H1 (cell line): ENCODE data around the gene ANKRD31. TPM values are rescaled to one million over a fixed set of nuclear protein-coding genes. Genes with fewer than 3 reads are reported as not detected.

Experiments used
- CTCF ChIA-PET: fragments of 300-600 bp; sonication (Branson Sonifier 250); formaldehyde crosslinking; loops from one replicate; lab custom pipeline; 2021; ENCODE audit not compliant: partially characterized antibody; lab: Charles Lee
- POLR2A ChIA-PET: fragments of 300-600 bp; sonication (Branson Sonifier 250); formaldehyde crosslinking; loops from one replicate; lab custom pipeline; 2021; ENCODE audit warnings: inconsistent platforms; ENCODE audit not compliant: partially characterized antibody; lab: Charles Lee
- DNase-seq, 2 experiments: peaks; one replicate each; pipeline versions ENCODE4 v3.0.0 to v3.0.0-alpha.2; 2010 to 2022; ENCODE audit warnings: low spot score in 2 of 2, low read depth in 1 of 2, mixed read lengths in 1 of 2
- FAIRE-seq: peaks from 2 replicates; lab custom pipeline; 2011; peaks lifted over from hg19 to GRCh38; lab: Jason Lieb, UNC
- H2AFZ ChIP-seq: 2 replicates; pipeline ENCODE4 v1.8.1; 2012; ENCODE audit warnings: low read length, inconsistent platforms
- H2AK5ac ChIP-seq: 2 replicates; pipeline ENCODE4 v1.6.1; 2013; ENCODE audit warnings: low read depth, low read length
- H2BK120ac ChIP-seq: replicated peaks from 2 replicates; pipeline ENCODE3; 2013; ENCODE audit warnings: low read depth, low read length, inconsistent platforms
- H2BK12ac ChIP-seq: 2 replicates; pipeline ENCODE4 v1.6.1; 2013; ENCODE audit warnings: low read depth, low read length
- H2BK15ac ChIP-seq: 2 replicates; pipeline ENCODE4 v1.6.1; 2013; ENCODE audit warnings: low read length
- H2BK20ac ChIP-seq: 2 replicates; pipeline ENCODE4 v1.6.1; 2013; ENCODE audit warnings: low read length
- H2BK5ac ChIP-seq: 2 replicates; pipeline ENCODE4 v1.6.1; 2013; ENCODE audit warnings: low read depth, low read length
- H3K14ac ChIP-seq: 2 replicates; pipeline ENCODE4 v1.6.1; 2013; ENCODE audit warnings: inconsistent platforms; ENCODE audit not compliant: insufficient read length
- H3K18ac ChIP-seq: 2 replicates; pipeline ENCODE4 v1.6.1; 2013; ENCODE audit warnings: low read length; ENCODE audit errors: extremely low read depth
- H3K23ac ChIP-seq: 2 replicates; pipeline ENCODE4 v1.6.1; 2013; ENCODE audit warnings: inconsistent platforms; ENCODE audit not compliant: insufficient read length
- H3K23me2 ChIP-seq: 2 replicates; pipeline ENCODE4 v1.6.1; 2013; ENCODE audit warnings: low read depth, low read length
- H3K27ac ChIP-seq: 2 replicates; pipeline ENCODE4 v1.6.1; 2011; ENCODE audit warnings: low read depth, low read length, inconsistent platforms
- H3K27me3 ChIP-seq, 4 experiments: replicated peaks in 1 of 4; 1 replicate in 1 of 4; 2 replicates in 3 of 4; pipeline versions ENCODE4 v1.6.1 to v1.8.1; 2011 to 2013; ENCODE audit warnings: low read length in 3 of 4, mild to moderate bottlenecking in 3 of 4, inconsistent platforms in 2 of 4, mixed read lengths in 2 of 4, moderate library complexity in 1 of 4; ENCODE audit not compliant: control insufficient read depth in 3 of 4, insufficient read depth in 3 of 4; ENCODE audit errors: extremely low read depth in 1 of 4
- H3K36me3 ChIP-seq, 4 experiments: 2 replicates each; pipeline versions ENCODE4 v1.6.1 to v1.8.1; 2011 to 2013; ENCODE audit warnings: mild to moderate bottlenecking in 4 of 4, low read length in 3 of 4, moderate library complexity in 2 of 4, control low read depth in 1 of 4, inconsistent platforms in 1 of 4; ENCODE audit not compliant: insufficient read depth in 4 of 4, control insufficient read depth in 2 of 4
- H3K4ac ChIP-seq: replicated peaks from 2 replicates; pipeline ENCODE3; 2013; ENCODE audit warnings: low read length, low read depth, mixed read lengths, inconsistent platforms; ENCODE audit not compliant: insufficient read length
- H3K4me1 ChIP-seq, 4 experiments: replicated peaks in 1 of 4; 1 replicate in 1 of 4; 2 replicates in 3 of 4; pipeline versions ENCODE4 v1.6.1 to v1.8.1; 2011 to 2013; ENCODE audit warnings: low read length in 3 of 4, inconsistent platforms in 2 of 4, mixed read lengths in 1 of 4; ENCODE audit not compliant: insufficient read depth in 4 of 4, control insufficient read depth in 3 of 4
- H3K4me2 ChIP-seq, 2 experiments: 2 replicates each; pipeline versions ENCODE4 v1.6.1 to v1.8.1; 2011 to 2013; ENCODE audit warnings: low read depth in 2 of 2, low read length in 2 of 2, control low read depth in 1 of 2, inconsistent platforms in 1 of 2, mild to moderate bottlenecking in 1 of 2; ENCODE audit not compliant: insufficient read depth in 1 of 2
- H3K4me3 ChIP-seq, 4 experiments: fragments of 200-600, 300-600 bp in 1 of 4; sonication (generic), shearing (Covaris generic), sonication (Bioruptor Twin) in 1 of 4; 2 replicates each; pipeline versions ENCODE4 v1.5.1 to v1.8.1; 2011 to 2016; ENCODE audit warnings: low read length in 4 of 4, low read depth in 3 of 4, control low read depth in 2 of 4, inconsistent platforms in 2 of 4, mild to moderate bottlenecking in 2 of 4, mixed read lengths in 1 of 4, moderate library complexity in 1 of 4; ENCODE audit not compliant: insufficient read depth in 2 of 4; ENCODE audit errors: extremely low read depth in 1 of 4
- H3K56ac ChIP-seq: replicated peaks from 2 replicates; pipeline ENCODE3; 2013; ENCODE audit warnings: low read depth, mild to moderate bottlenecking, mixed read lengths, low read length, inconsistent platforms; ENCODE audit not compliant: insufficient read length
- H3K79me1 ChIP-seq: 2 replicates; pipeline ENCODE4 v1.6.1; 2013; ENCODE audit warnings: low read depth, low read length, control low read depth
- H3K79me2 ChIP-seq, 2 experiments: 2 replicates each; pipeline versions ENCODE4 v1.6.1 to v1.8.1; 2012 to 2013; ENCODE audit warnings: low read length in 2 of 2, mild to moderate bottlenecking in 2 of 2, inconsistent platforms in 1 of 2; ENCODE audit not compliant: insufficient read depth in 2 of 2, control insufficient read depth in 1 of 2
- H3K9ac ChIP-seq, 4 experiments: replicated peaks in 1 of 4; 1 replicate in 1 of 4; 2 replicates in 3 of 4; pipeline versions ENCODE4 v1.6.1 to v1.8.1; 2011 to 2013; ENCODE audit warnings: low read depth in 3 of 4, low read length in 3 of 4, control low read depth in 2 of 4, mild to moderate bottlenecking in 2 of 4, moderate library complexity in 2 of 4, inconsistent platforms in 1 of 4; ENCODE audit errors: extremely low read depth in 1 of 4
- H3K9me3 ChIP-seq, 2 experiments: 2 replicates each; pipeline versions ENCODE4 v1.6.1 to v1.8.1; 2012 to 2013; ENCODE audit warnings: mild to moderate bottlenecking in 2 of 2, moderate library complexity in 2 of 2, control low read depth in 1 of 2, inconsistent platforms in 1 of 2, low read depth in 1 of 2, low read length in 1 of 2, mixed read lengths in 1 of 2; ENCODE audit not compliant: insufficient read depth in 2 of 2
- H4K20me1 ChIP-seq, 2 experiments: replicated peaks in 1 of 2; 2 replicates each; pipeline versions ENCODE3 to v1.8.1; 2011 to 2013; ENCODE audit warnings: inconsistent platforms in 2 of 2, low read length in 2 of 2, mild to moderate bottlenecking in 1 of 2; ENCODE audit not compliant: insufficient read depth in 2 of 2, control insufficient read depth in 1 of 2
- H4K5ac ChIP-seq: 2 replicates; pipeline ENCODE4 v1.6.1; 2013; ENCODE audit warnings: low read length, low read depth, mixed read lengths, inconsistent platforms; ENCODE audit not compliant: insufficient read length
- H4K8ac ChIP-seq: 2 replicates; pipeline ENCODE4 v1.8.0; 2013; ENCODE audit warnings: mild to moderate bottlenecking, moderate library complexity, low read length, inconsistent platforms; ENCODE audit not compliant: insufficient read depth; ENCODE audit errors: extremely low read depth
- H4K91ac ChIP-seq: replicated peaks from 2 replicates; pipeline ENCODE3; 2013; ENCODE audit warnings: low read length, mixed read lengths, inconsistent platforms; ENCODE audit not compliant: insufficient read length
- CEBPB ChIP-seq: IDR thresholded peaks from 2 replicates; pipeline ENCODE4 v1.6.1; 2012; ENCODE audit warnings: low read depth, low read length
- CTCF ChIP-seq, 3 experiments: IDR thresholded peaks; 1 replicate in 2 of 3; 2 replicates in 1 of 3; pipeline versions ENCODE4 v1.5.1 to v1.6.1; 2011; ENCODE audit warnings: low read length in 3 of 3, mild to moderate bottlenecking in 3 of 3, inconsistent platforms in 2 of 3, low read depth in 1 of 3, moderate library complexity in 1 of 3; ENCODE audit not compliant: insufficient read depth in 1 of 3; ENCODE audit errors: control extremely low read depth in 1 of 3
- EP300 ChIP-seq, 2 experiments: IDR thresholded peaks; 1 replicate in 1 of 2; 2 replicates in 1 of 2; pipeline ENCODE4 v1.6.1; 2011 to 2012; ENCODE audit warnings: low read depth in 2 of 2, low read length in 2 of 2, mild to moderate bottlenecking in 2 of 2, borderline replicate concordance in 1 of 2, inconsistent platforms in 1 of 2, moderate library complexity in 1 of 2
- GTF2F1 ChIP-seq: IDR thresholded peaks from 2 replicates; pipeline ENCODE4 v1.6.1; 2012; ENCODE audit warnings: low read depth, low read length, improper control_type of control experiment, borderline replicate concordance
- POU5F1 ChIP-seq: IDR thresholded peaks from 2 replicates; pipeline ENCODE4 v1.6.1; 2011; ENCODE audit warnings: low read depth, mild to moderate bottlenecking, low read length, moderate library complexity
- RXRA ChIP-seq: IDR thresholded peaks from 2 replicates; pipeline ENCODE4 v1.6.1; 2011; ENCODE audit warnings: low read depth, mild to moderate bottlenecking, low read length, moderate library complexity; ENCODE audit not compliant: insufficient read depth
- SP2 ChIP-seq: IDR thresholded peaks from 2 replicates; pipeline ENCODE4 v1.6.1; 2012; ENCODE audit warnings: mild to moderate bottlenecking, low read length, inconsistent platforms
- TAF1 ChIP-seq: IDR thresholded peaks from 2 replicates; pipeline ENCODE4 v1.6.1; 2011; ENCODE audit warnings: mild to moderate bottlenecking, low read depth, low read length
- USF2 ChIP-seq: IDR thresholded peaks from 2 replicates; pipeline ENCODE4 v1.6.1; 2011; ENCODE audit warnings: low read length, improper control_type of control experiment
- YY1 ChIP-seq: IDR thresholded peaks from 2 replicates; pipeline ENCODE4 v1.6.1; 2011; ENCODE audit warnings: low read depth, mild to moderate bottlenecking, low read length
- ZNF274 ChIP-seq: IDR thresholded peaks from 2 replicates; pipeline ENCODE4 v1.7.0; 2012; ENCODE audit warnings: low read length, borderline replicate concordance; ENCODE audit errors: extremely low read depth
- WGBS, 2 experiments: shearing (Covaris generic) in 1 of 2; methylation state at CpG; one replicate each; pipeline versions ENCODE4 v1.1.6 to v1.1.7; 2013 to 2015; ENCODE audit warnings: low lambda C conversion rate in 2 of 2, mixed read lengths in 2 of 2, inconsistent platforms in 1 of 2, low coverage in 1 of 2, missing lambda C conversion rate in 1 of 2; ENCODE audit not compliant: insufficient replicate concordance in 2 of 2, insufficient coverage in 1 of 2, insufficient read length in 1 of 2; ENCODE audit errors: extremely low coverage in 1 of 2, missing lambda C conversion rate in 1 of 2; 5-methylcytosine and 5-hydroxymethylcytosine counted together
- polyA plus RNA-seq, 7 experiments: library from polyadenylated mRNA; depleted of rRNA in 3 of 7; stranded (reverse) in 5 of 7; unstranded in 2 of 7; fragments of >200 nt in 5 of 7; fragments of 200-250 nt in 2 of 7; gene quantifications; 1 replicate in 5 of 7; 2 replicates in 1 of 7; 4 replicates in 1 of 7; pipeline versions ENCODE4 v1.2.1 to v1.2.3, GENCODE V29; 2011 to 2013; ENCODE audit warnings: missing spikeins in 2 of 7, mixed read lengths in 2 of 7
- total RNA-seq: library from RNA; stranded (reverse); fragmentation: NEBNext Ultra II Directional; extraction: Animal tissue kit (Norgen Biotek cat#: 25700); gene quantifications from 2 replicates; pipeline ENCODE4 v1.2.1, GENCODE V29; 2021

The ANKRD31 gene
- total and polyA plus RNA-seq, 2 of the 8 experiments (the other 6 are each of a cell fraction or from before 2014, with no cell fraction given), result 0.05 to 0.06 TPM

- ChIA-PET CTCF (interaction anchor here (1.0 kb wide), 1 partner anchor 39 kb away, joined by 3 read pairs; no protein-coding TSS in a partner anchor), POLR2A (no interaction called here)
- H3K4ac ChIP-seq, result no peak overlapping the region
- no peak overlapping the region for H4K5ac ChIP-seq
- H2BK20ac ChIP-seq, result no peak overlapping the region
- H3K4me1 ChIP-seq, result no peaks in the 10 kb centered on the region
- no peak overlapping the region for H3K4me3 ChIP-seq
- no peak overlapping the region for H3K4me2 ChIP-seq
- peaks cover 0 to 1% (median 0%) of the 10 kb centered on the region in 4 experiments; a peak in 1 of 7 replicates for H3K27me3 ChIP-seq
- H2BK120ac ChIP-seq, result no peak overlapping the region
- H4K20me1 ChIP-seq, result no peaks in the 10 kb centered on the region
- H3K79me1 ChIP-seq, result no peaks in the 10 kb centered on the region
- no peaks in the 10 kb centered on the region for H3K36me3 ChIP-seq
- 100% methylated on average over 1 of the region's 1 CpG; no CpG with 5 or more reads in 1 of the 2 experiments for WGBS, 2 experiments
- no peak overlapping the region for H3K56ac ChIP-seq
- no peak overlapping the region for H2BK15ac ChIP-seq
- H2AK5ac ChIP-seq, result no peak overlapping the region
- H2BK5ac ChIP-seq, result no peak overlapping the region
- H3K14ac ChIP-seq, result no peak overlapping the region
- FAIRE-seq, result no peak
- H3K18ac ChIP-seq, result no peak overlapping the region
- no peak overlapping the region for H2AFZ ChIP-seq
- H2BK12ac ChIP-seq, result no peak overlapping the region
- H3K9me3 ChIP-seq, result no peaks in the 10 kb centered on the region
- no peak overlapping the region for H3K27ac ChIP-seq
- H4K8ac ChIP-seq, result no peak overlapping the region
- H3K79me2 ChIP-seq, result no peaks in the 10 kb centered on the region
- no peaks in the 10 kb centered on the region; the same call in 1 of the 2 replicates for H3K23me2 ChIP-seq
- DNase-seq, result no peak
- H3K9ac ChIP-seq, result no peak overlapping the region
- H3K23ac ChIP-seq, result no peak overlapping the region
- H4K91ac ChIP-seq, result no peak overlapping the region
- no peak for TF ChIP-seq RXRA
- no peak for TF ChIP-seq TAF1
- no peak for TF ChIP-seq YY1
- no peak for TF ChIP-seq ZNF274
- TF ChIP-seq SP2, result no peak
- TF ChIP-seq GTF2F1, result no peak
- TF ChIP-seq EP300 (IDR thresholded peaks at IDR 0.05; ENCODE audit: borderline replicate concordance in 1 of 2, low read depth in 2 of 2, low read length in 2 of 2), result no peak
- no peak for TF ChIP-seq CTCF (IDR thresholded peaks at IDR 0.05; ENCODE audit: control extremely low read depth in 1 of 3, insufficient read depth in 1 of 3, low read depth in 1 of 3, low read length in 3 of 3)
- TF ChIP-seq POU5F1, result no peak
- TF ChIP-seq USF2, result no peak
- TF ChIP-seq CEBPB, result no peak
These were observed 147.5 kb downstream of the ANKRD31 start for GRCh38 chr5:75089137-75089536.
